HUES48 (cell line): Measurements from ENCODE around the gene IPO11.

ENCODE experiments used
- H3K27ac ChIP-seq: one replicate; pipeline ENCODE4 v1.7.0; 2013; ENCODE audit warnings: low read depth, low read length, inconsistent platforms
- H3K27me3 ChIP-seq: 2 replicates; pipeline ENCODE4 v1.6.1; 2013; ENCODE audit warnings: mild to moderate bottlenecking, low read length; ENCODE audit not compliant: control insufficient read depth, insufficient read depth
- H3K36me3 ChIP-seq: 2 replicates; pipeline ENCODE4 v1.6.1; 2013; ENCODE audit warnings: low read length; ENCODE audit not compliant: control insufficient read depth, insufficient read depth
- H3K4me1 ChIP-seq: 2 replicates; pipeline ENCODE4 v1.6.1; 2013; ENCODE audit warnings: mild to moderate bottlenecking, low read length; ENCODE audit not compliant: control insufficient read depth, insufficient read depth
- H3K4me3 ChIP-seq: 2 replicates; pipeline ENCODE4 v1.5.1; 2013; ENCODE audit warnings: mild to moderate bottlenecking, low read depth, low read length
- H3K9ac ChIP-seq: 2 replicates; pipeline ENCODE4 v1.6.1; 2013; ENCODE audit warnings: mild to moderate bottlenecking, low read depth, low read length, moderate library complexity
- H3K9me3 ChIP-seq: 2 replicates; pipeline ENCODE4 v1.6.1; 2013; ENCODE audit warnings: low read length; ENCODE audit not compliant: control insufficient read depth, insufficient read depth

The IPO11 gene

GRCh38 chr5:62412549-62413329, at the start of gene IPO11:
Gene IPO11, plus strand, starts transcription at chr5:62412763. Its CDS starts 24,517 bp downstream, at chr5:62437280.
- peak within 1 kb of the TSS; percentile 60 for H3K27ac ChIP-seq
- no peaks in the 10 kb centered on the region for H3K36me3 ChIP-seq
- H3K27me3 ChIP-seq: no peaks in the 10 kb centered on the region
- H3K9me3 ChIP-seq: no peaks in the 10 kb centered on the region
- H3K4me3 ChIP-seq: peak within 1 kb of the TSS; percentile 75
- peaks cover 11% of the 10 kb centered on the region for H3K4me1 ChIP-seq
- H3K9ac ChIP-seq: peak within 1 kb of the TSS; percentile 80

GRCh38 chr5:62369039-62369438, 43.5 kb upstream of the IPO11 start:
- H3K36me3 ChIP-seq: peaks cover 83% of the 10 kb centered on the region

GRCh38 chr5:62371409-62371808, 41.2 kb upstream of the IPO11 start:
- H3K27ac ChIP-seq: no peak overlapping the region
- no peak overlapping the region for H3K4me3 ChIP-seq
- no peaks in the 10 kb centered on the region for H3K27me3 ChIP-seq
- H3K9ac ChIP-seq: no peak overlapping the region
- H3K4me1 ChIP-seq: no peaks in the 10 kb centered on the region
- no peaks in the 10 kb centered on the region for H3K9me3 ChIP-seq
- peaks cover 85% of the 10 kb centered on the region for H3K36me3 ChIP-seq

More at GRCh38 chr5:62369039-62369438, 43.5 kb upstream of the IPO11 start:
- Histone ChIP-seq H3K9ac (no peak overlapping the region), H3K4me3 (no peak overlapping the region), H3K27ac (no peak overlapping the region), H3K27me3 (no peaks in the 10 kb centered on the region), H3K9me3 (no peaks in the 10 kb centered on the region), H3K4me1 (no peaks in the 10 kb centered on the region)

- peaks cover 87% of the 10 kb centered on the region for H3K36me3 ChIP-seq
- no peaks in the 10 kb centered on the region for H3K9me3 ChIP-seq
- no peak overlapping the region for H3K27ac ChIP-seq
- no peak overlapping the region for H3K4me3 ChIP-seq
- H3K4me1 ChIP-seq: no peaks in the 10 kb centered on the region
- no peak overlapping the region for H3K9ac ChIP-seq
- no peaks in the 10 kb centered on the region for H3K27me3 ChIP-seq
Measured at GRCh38 chr5:62372600-62372999, 40.0 kb upstream of the IPO11 start.

- H3K4me1 ChIP-seq: no peaks in the 10 kb centered on the region
- no peak overlapping the region for H3K27ac ChIP-seq
- no peaks in the 10 kb centered on the region for H3K9me3 ChIP-seq
- no peak overlapping the region for H3K9ac ChIP-seq
- H3K36me3 ChIP-seq: peaks cover 87% of the 10 kb centered on the region
- H3K4me3 ChIP-seq: no peak overlapping the region
- H3K27me3 ChIP-seq: no peaks in the 10 kb centered on the region
Measured at GRCh38 chr5:62373382-62373781, 39.2 kb upstream of the IPO11 start.

GRCh38 chr5:62374090-62374489, 38.5 kb upstream of the IPO11 start:
- no peaks in the 10 kb centered on the region for H3K9me3 ChIP-seq
- no peaks in the 10 kb centered on the region for H3K27me3 ChIP-seq
- H3K4me3 ChIP-seq: no peak overlapping the region
- peaks cover 89% of the 10 kb centered on the region for H3K36me3 ChIP-seq
- H3K27ac ChIP-seq: no peak overlapping the region
- H3K9ac ChIP-seq: no peak overlapping the region
- no peaks in the 10 kb centered on the region for H3K4me1 ChIP-seq

GRCh38 chr5:62375627-62376026, 36.9 kb upstream of the IPO11 start:
- Histone ChIP-seq H3K27me3 (no peaks in the 10 kb centered on the region), H3K27ac (no peak overlapping the region), H3K4me1 (no peaks in the 10 kb centered on the region), H3K9ac (no peak overlapping the region), H3K4me3 (no peak overlapping the region), H3K9me3 (no peaks in the 10 kb centered on the region), H3K36me3 (peaks cover 96% of the 10 kb centered on the region)

GRCh38 chr5:62376064-62376463, 36.5 kb upstream of the IPO11 start:
- Histone ChIP-seq H3K4me3 (no peak overlapping the region), H3K9ac (no peak overlapping the region), H3K27ac (no peak overlapping the region), H3K4me1 (no peaks in the 10 kb centered on the region), H3K9me3 (no peaks in the 10 kb centered on the region), H3K27me3 (no peaks in the 10 kb centered on the region), H3K36me3 (peaks cover 98% of the 10 kb centered on the region)

GRCh38 chr5:62385131-62385530, 27.4 kb upstream of the IPO11 start:
- no peak overlapping the region for H3K4me3 ChIP-seq
- H3K27me3 ChIP-seq: no peaks in the 10 kb centered on the region
- no peak overlapping the region for H3K27ac ChIP-seq
- H3K4me1 ChIP-seq: no peaks in the 10 kb centered on the region
- no peaks in the 10 kb centered on the region for H3K9me3 ChIP-seq
- no peak overlapping the region for H3K9ac ChIP-seq
- H3K36me3 ChIP-seq: peaks cover 96% of the 10 kb centered on the region

- peaks cover 96% of the 10 kb centered on the region for H3K36me3 ChIP-seq
- no peak overlapping the region for H3K27ac ChIP-seq
Measured at GRCh38 chr5:62385816-62386400, 26.7 kb upstream of the IPO11 start.

GRCh38 chr5:62386824-62387223, 25.7 kb upstream of the IPO11 start:
- Histone ChIP-seq H3K4me1 (no peaks in the 10 kb centered on the region), H3K9ac (no peak overlapping the region), H3K4me3 (no peak overlapping the region), H3K36me3 (peaks cover 96% of the 10 kb centered on the region), H3K27ac (no peak overlapping the region), H3K9me3 (no peaks in the 10 kb centered on the region), H3K27me3 (no peaks in the 10 kb centered on the region)

More at GRCh38 chr5:62385816-62386400, 26.7 kb upstream of the IPO11 start:
- Histone ChIP-seq H3K27me3 (no peaks in the 10 kb centered on the region), H3K4me3 (no peak overlapping the region), H3K4me1 (no peaks in the 10 kb centered on the region), H3K9me3 (no peaks in the 10 kb centered on the region), H3K9ac (no peak overlapping the region)
